Inflammatory macrophage (primary cell): ENCODE results near the gene THRB.
A peak's percentile ranks its signal among the peaks of the same experiment; 100 is the strongest.

Source experiments
- DNase-seq, 2 donors: peaks; one replicate each; pipeline ENCODE4 v3.0.0-alpha.2; 2020 to 2022

THRB gene

DNA sequence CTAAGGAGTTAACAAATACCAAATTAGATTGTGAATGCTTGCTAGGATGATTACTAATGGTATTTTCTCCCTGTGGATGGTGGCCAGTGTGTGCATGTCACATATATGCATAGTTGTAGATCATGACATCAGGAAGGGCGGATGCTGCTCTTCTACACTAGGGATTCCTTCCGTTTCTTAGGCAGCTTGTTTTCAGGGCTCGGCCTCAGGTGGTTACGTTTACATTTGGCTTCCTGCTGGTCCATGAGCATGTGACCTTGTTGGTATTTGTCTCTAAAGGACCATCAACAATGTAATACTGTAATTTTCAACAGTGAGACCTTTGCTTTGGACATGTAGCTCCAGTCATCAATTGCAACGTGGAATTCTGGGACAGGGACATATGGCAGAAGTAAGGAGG, 328.1 kb downstream of the THRB start:
- no peak for DNase-seq

DNA sequence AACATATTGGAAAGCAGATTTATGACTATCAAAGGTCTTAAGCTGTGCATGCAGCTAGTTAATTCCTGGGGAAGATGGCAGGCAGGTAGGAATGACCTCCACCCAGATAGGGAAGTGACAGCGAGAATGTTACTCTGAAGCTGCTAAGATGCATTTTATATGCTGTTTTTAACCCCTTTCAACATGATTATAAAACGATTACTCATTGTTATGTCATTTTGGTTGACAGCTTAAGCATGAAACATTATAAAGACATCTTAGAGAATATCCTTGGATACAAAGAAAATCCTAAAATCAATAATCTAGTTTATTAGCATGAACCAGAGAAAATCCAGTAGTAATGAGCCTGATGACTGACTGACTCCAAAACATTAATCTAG, 329.1 kb downstream of the THRB start:
- DNase-seq = no peak

DNA sequence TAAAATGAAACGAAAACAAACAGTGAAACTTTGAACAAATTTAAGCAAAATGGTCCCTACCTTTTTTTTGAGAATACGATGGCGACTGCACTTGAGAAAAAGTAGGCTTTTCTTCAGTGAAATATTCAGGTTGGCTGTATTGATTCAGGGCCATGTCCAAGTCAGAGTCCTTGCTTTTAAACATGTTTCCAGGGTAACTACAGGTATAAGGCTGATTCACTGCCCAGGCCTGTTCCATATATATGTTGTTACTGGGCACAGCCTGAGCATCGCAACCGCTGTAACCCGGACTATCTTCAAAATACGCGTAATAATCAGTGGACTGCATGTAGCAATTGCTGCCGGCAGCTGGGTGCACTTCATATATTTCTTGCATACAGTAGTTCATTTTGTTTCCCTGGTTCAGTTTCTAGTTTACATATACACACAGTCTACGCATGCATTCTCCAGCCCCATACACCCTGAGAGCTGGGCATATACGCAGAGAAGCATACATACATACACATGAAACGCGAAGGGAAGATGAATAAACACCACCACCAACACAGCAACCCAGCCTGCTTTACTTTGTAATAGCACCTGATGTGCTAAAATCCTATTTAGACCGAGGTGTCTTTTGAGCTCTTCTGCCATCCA, 329.6 kb downstream of the THRB start:
- DNase-seq = no peak

DNA sequence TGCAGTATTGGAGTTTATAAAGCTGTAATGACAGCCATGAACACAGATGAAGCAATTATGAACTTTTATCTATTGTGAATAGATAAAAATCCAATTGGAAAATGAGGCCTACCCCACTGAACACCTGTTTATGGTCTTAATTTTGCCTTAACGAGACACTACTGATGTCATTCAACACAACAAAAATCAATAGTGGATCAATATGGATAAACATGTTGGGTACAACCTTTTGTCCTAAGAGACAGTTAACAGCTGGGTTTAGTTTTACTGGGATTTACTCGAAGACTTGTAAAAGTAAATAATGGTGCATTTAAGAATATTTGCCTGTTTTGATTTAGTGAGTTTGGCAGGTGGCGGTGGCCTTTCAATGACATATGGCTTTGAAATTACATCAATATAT, 331.7 kb downstream of the THRB start:
- no peak for DNase-seq

DNA sequence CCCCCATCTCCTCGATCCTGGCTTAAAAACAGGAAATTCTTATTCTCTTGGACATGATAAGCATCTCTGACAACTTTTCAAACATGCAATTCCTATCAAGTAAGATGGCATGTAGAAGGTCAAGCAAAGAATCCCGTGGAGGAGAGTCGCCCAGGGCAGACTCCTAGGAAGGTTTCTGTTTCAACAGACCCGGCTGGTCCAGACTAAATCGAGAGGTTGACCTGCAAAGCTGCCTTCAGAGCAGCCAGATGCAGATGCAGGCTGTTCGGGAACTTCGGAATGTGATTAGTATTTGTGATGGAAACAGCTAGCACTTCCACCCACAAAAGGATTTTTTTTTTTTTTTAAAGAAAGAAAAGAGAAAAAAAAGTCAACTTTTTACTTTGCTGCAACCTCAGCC, 332.8 kb downstream of the THRB start:
- no peak for DNase-seq

DNA sequence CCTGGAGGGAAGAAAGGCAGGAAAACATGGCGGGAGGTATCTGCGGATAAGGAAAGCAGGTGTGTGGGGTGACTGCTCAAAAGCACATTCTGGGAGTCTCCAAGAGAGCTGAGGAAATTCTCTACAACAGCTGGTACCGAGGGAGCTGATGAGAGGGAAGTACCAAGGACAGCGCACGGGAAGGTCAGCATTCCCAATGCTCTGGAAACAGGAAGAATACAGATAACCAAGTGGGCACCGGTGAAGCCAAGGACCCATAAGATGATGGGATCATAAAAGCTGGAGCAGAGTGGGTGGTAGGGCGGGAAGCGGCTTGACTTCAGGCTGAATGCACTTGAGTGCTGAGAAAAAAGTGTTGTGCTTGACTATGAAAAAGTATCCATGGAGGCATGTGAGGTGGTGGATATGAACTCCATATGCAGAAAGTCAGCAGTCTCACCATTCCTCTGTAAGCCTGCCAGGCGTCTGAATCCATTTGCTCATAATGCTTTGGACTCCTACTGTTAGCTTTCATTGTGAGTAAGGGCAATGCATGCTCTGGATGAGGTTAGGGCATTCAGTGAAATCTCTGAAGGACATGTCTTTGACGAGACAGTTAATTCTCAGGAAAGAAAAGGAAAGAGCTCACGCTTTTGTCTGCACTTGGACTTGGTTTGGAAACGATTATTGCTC, 334.1 kb downstream of the THRB start:
- DNase-seq = no peak

DNA sequence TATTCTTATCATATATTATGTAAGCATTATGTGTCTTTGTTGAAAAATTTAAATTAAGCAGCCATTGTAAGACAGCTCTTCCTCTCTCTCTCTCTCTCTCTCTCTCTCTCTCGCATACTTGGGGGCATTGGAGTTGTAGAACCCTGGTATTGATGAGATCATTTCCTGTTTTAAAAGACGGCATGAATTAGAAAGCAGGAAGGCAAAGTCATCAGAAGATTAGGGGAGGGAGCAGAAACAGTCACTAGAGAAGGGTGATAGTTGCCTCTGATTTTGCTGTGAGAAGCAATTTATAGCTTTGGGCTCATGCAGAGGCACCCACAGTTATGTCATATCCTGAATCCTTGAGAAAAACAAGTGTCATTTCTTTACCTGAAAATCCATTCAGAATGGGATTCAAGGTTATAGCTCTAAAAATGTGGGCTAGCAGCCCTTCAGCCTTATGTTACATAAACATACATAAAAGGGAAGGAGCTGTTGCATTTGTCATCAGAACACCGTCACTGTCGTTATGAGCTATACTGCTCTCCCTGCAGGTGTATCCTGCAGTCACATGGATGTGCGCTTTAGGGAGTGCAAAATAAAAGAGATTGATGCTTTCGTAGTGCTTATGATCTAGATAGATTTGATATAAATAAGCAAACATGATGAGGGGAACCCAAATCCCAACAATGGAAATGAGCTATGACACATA, 335.7 kb downstream of the THRB start:
- DNase-seq = no peak

DNA sequence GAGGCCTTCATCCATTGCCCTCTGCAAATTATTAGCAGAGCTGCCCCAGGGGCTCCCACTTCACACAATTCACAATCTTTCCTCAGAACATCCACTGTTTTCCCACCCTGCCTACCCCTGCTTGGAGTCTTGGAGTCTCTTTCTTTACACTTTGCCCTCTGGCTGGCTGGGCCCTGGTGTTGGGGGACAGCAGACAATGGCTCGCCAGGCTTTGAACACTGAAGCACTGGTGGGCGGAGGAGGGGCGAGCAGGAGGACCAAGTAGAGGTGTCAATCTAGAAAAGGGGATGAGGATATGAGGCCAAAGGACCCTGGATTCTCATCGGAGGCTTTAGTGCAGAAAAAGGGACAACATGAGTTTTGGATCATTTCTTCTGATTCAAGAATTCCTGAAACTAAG, 337.5 kb downstream of the THRB start:
- DNase-seq = no peak

DNA sequence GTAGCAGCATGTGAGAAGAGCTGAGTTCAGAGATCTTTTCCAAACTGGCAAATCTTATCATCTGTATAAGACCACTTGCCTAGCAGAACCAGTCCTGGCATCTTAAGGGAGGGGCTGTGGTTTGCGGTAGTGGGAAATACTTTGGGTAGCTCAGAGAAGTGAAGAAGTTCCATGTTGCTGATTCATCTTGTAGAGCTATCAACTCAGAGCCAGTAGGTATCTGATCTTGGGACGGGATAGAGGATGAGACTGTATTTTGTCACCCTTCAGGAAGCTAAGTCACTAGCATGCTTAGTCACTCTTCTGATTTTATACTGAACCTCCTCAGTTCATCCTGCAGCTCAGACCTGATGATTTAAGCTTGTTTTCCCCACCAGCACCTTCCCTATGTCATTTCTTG, 338.2 kb downstream of the THRB start:
- DNase-seq = no peak

DNA sequence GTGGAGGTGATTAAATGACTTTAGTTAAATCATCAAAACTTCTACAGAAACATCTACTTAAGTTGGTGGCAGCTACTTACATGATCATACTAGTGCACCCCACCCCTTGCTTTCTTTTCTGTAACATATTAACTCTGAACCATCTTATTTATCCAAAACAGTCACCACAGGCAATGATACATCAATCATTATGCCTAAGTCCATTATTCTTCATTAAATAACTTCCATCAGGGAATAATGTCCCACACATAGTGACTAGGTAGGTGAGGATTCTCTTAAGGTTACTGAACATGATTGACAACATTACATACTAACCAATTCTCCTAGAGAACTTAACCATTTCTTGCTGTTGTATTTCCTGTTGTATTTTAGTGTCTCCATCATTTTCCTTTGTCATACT, 339.4 kb downstream of the THRB start:
- no peak for DNase-seq

DNA sequence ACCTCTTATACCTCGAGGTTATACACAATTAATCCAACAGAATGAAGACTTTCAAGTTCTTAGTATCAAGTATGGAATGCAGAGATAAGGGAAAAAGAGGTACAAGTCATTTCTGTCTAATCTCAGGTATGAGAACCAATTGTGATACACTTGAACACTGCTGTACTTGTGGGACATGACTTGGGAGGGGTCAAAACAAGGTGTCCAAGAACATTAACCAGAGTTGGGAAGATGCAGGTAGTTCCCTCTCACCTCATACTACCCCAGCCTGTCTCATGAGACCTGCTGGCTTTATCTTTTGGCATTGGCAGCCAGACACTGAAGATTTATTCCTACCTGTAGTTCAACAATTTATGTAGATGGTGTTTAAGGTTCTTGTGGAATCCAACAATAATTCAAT, 339.9 kb downstream of the THRB start:
- DNase-seq = no peak

DNA sequence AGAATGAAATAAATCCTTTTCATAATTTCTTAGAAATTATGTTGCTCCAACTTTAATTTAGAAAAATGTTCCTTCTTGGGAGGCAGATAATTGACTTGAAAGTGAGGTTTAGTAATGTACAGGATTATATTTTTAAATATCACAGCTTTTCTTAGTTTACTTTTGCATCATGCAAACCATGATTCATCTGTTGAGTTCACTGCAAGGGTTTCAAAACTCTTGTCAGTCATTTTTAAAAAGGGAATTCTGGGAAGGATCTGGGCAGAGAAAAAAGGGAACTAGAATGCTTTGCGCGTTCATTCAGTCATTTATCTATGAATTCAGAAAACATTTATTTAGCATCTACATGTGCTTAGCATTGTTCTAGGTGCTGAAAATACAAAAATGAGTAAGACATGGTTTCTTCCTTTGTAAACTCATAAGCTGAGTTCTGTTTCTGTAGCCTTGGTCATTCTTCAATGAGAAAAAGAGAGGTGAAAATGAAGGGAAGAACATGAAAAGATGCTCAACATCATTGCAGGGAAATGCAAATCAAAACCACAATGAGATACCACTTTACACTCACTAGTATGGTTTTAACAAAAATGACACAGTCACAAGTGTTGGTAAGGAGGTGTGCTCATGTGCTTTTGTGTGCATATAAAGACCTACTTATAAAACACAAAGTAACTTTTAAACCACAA, 340.5 kb downstream of the THRB start:
- peak; percentile 7 to 31 for DNase-seq

DNA sequence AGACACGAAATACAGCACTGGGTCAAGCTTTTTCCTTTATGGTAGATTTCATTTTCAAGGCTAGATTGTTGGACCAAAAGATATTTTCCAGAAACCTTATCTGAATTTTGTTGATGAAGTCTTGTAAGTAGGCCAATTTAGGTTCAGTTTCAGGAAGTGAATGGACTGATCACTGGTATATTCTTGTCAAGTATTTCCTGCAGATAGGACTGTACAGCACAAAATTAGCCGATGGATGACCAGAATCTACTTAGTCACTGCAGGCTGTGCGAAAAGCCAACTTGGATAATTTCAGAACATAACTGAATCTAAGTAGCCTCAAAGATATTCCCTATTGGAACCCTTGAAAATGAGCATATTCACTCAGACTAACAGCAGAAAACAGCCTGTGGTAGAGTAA, 343.1 kb downstream of the THRB start:
- DNase-seq = no peak

DNA sequence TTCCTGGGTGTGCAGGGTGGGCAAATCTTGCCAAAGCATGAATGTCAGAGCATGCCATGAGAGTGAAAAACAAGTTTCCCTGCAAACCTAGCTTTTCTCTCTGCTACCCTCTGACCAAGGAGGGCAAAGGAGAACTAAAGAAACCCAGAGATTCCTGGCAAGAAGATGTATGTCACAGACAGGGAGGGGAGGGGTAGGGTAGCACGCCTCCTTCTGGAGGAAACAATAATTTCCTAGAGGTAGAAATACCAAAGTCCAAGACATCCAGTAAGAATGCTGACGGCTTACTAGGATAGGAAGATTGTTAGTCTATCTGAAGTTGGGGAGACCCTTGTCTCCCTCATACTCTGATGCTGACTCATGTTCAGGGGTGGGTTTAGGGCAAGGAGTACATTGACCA, 345.6 kb downstream of the THRB start:
- no peak for DNase-seq

DNA sequence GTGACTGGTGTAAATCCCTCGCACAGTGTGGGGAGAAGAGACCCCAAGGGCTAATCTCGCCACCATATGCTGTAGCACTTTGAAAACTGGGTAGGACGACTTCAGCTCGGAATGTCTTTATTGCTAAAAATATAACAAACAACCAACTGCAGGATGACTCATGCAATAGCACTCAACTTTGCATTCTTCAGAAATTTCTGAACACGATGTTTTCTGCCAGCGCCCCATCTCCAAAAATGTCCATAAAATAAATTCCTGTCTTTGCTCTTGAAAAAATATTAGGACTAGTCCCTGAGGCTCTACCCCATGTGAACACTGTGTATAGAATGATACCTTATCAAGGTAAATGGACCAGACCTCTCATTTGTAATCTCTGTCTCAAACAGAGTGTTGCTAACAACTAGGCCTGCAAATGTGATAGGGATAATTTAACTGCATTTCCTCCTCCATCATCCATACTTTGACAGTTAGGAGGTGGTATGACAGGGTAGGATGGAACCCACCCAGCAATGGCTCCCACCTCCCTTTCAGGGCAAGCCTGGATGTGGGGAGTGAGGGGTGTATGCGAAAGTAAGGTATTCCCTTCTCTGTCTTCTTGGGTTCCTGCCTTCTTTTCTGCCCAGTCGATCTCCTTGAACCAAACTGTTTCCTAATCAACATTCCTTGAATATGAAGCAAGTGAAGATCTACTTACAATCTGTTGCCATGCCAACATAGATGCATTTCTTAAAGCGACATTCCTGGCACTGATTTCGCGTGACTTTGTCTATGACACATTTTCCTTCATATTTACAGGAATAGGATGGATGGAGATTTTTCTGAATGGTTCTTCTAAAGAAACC, 348.4 kb downstream of the THRB start:
- DNase-seq = no peak

DNA sequence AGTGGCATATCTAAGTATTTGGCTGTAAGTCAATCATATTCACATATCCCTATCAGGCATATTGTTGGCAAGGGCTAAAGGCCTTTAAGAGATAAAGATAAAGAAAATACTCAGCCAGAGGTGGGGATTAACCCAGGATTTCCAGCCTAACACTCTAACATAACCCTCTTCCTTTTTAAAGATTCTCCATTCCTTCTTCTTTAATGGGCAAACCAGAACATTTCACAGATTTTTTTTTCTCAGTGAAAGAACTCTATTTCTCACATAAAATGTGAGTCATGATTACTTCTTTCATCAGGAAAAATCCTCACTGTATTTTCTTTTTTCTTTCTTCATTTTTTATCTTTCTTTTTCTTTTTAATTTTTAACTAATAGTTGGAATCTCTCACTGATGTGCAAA, 349.2 kb downstream of the THRB start:
- no peak for DNase-seq

DNA sequence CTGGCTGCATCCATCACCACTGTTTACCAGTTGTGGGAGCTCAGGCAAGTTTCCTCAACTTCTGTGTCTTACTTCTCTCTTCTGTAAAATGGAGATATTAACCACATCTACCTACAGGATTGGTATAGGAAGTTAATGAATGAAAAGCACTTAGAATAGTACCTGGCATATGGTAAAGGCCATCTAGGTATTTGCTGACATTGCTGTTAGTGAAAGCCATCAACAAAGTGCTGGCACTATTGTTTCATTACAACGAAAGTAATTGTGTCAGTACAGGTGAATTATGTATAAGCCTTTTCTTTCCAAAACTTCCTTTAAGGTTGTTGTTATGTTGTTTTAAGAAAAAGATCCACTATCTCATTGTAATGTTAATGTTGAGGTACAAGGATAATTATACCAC, 352.5 kb downstream of the THRB start:
- no peak for DNase-seq

DNA sequence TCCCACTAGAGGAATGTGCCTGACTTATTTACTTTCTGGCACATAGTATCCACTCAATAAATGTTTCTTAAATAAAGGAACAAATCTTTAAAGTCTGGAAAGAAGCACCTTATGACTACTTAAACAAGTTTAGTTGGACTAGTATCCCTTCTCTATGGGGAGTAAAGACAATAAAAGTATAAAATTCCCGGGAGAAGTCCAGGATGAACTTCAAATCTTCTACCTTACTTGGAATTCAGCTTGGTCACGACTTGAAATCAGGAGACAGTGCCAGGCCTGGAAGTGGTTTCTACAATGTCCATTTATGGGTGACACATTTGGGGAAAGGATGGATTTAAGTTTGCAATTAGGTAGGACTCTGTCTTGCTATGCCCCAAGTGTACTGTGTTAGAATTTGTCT, 353.1 kb downstream of the THRB start:
- DNase-seq = no peak

DNA sequence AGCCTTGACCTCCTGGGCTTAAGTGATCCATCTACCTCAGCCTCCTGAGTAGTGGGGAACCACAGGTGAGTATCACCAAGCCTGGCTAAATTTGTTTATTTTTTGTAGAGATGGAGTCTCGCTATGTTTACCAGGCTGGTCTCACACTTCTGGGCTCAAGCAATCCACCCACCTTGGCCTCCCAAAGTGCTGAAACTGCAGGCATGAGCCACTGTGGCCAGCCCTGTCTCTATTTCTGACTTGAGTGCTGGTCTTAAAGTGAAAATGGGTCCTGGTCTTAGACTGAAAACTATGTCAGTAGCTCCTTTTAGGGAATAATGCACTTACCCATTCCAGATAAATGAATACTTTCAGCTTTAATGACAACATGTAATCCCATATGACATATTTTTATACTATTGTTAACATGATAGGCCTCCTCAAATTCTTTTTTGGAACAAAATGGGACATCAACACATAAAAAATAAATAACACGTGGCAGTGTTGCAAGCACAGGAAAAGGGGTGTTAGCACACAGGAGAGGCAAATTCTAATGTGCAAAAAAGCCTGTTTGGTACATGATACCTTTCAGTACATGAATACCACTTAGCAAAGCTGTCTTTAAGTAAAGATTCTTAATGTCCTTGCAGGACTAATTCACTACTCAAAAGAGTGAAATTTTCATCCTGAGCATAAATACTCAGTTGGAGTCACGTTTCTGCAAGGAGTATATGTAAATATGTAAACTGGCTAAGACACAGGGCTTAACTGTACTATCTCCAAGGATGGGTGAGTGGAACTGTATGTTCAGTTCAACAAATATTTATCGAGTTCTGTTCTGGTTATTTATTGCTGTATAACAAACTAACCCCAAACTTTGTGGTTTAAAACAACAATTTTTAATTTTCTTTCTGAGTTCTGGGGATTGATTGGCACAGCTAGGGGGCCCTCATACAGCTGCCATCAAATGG, 354.9 kb downstream of the THRB start:
- no peak for DNase-seq

DNA sequence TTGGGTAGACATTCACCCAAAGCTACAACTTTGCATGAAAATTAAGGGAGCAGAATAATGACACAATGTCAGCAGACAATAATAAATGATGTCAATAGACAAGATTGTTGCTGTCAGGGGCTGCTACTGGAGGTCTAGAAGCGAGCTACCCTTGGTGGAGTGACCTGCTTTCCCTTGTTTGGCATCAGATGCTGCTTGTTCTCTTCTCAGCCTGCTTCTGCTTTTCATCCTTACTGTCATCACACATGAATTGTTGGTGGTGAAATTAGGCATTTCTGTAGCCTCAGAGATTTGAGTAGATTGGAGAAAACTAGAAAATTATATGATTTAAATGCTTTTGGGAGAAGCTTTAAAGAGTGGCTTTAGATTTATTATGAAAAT, 355.8 kb downstream of the THRB start:
- no peak for DNase-seq
